Measurements from ENCODE around the gene NCAPG2.

Gene NCAPG2, protein sequence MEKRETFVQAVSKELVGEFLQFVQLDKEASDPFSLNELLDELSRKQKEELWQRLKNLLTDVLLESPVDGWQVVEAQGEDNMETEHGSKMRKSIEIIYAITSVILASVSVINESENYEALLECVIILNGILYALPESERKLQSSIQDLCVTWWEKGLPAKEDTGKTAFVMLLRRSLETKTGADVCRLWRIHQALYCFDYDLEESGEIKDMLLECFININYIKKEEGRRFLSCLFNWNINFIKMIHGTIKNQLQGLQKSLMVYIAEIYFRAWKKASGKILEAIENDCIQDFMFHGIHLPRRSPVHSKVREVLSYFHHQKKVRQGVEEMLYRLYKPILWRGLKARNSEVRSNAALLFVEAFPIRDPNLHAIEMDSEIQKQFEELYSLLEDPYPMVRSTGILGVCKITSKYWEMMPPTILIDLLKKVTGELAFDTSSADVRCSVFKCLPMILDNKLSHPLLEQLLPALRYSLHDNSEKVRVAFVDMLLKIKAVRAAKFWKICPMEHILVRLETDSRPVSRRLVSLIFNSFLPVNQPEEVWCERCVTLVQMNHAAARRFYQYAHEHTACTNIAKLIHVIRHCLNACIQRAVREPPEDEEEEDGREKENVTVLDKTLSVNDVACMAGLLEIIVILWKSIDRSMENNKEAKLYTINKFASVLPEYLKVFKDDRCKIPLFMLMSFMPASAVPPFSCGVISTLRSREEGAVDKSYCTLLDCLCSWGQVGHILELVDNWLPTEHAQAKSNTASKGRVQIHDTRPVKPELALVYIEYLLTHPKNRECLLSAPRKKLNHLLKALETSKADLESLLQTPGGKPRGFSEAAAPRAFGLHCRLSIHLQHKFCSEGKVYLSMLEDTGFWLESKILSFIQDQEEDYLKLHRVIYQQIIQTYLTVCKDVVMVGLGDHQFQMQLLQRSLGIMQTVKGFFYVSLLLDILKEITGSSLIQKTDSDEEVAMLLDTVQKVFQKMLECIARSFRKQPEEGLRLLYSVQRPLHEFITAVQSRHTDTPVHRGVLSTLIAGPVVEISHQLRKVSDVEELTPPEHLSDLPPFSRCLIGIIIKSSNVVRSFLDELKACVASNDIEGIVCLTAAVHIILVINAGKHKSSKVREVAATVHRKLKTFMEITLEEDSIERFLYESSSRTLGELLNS
- total RNA-seq, result 14.7 to 25.0 (median 20.7) reads per million in 3 donors

DNA sequence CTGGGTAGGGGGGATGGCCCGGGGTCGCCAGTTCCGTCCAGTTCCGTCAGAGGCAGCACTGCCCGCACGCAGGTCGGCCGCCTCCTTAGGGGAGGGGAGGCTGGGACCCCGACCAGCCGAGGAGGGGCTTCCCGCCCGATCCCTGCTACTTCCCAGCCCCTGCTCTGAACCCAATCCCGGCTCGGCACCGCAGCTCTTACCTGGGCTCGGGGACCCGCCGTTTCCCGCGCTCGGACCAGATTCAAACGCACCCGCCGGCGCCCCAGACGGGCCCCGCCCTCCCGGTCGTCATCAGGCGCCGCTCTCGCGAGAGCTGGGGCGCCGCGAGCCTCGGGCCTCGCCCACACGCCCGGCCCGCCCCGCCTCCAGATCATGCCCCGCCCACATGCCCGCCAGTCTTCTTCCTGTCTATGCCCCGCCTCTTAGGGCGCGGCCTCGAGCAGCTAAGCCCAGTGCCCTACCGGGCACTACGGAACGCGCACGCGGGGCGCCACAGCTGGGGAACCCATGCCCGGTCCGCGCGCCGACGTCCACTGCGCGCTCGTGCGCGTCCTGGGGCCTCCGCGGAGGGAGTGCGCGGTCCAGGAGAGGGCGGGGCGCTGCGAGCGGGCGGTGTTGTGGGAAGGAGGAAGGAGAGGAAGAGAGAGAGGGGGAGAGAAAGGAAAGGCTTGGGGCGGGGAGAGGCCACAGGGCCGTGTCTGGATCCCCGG, at the start of gene NCAPG2:
Gene NCAPG2 (minus strand): TSS at position 281 of the 710 bp plus-strand sequence. CDS start 2,905 bp downstream, outside the sequence.
- DNase-seq, result peak; percentile 96 to 98 (median 97)
- Histone ChIP-seq H3K27me3 (replicated peaks; ENCODE audit: control insufficient read depth, insufficient read depth, low read length, poor library complexity, severe bottlenecking) (no peaks in the 10 kb centered on the region), H3K4me3 (ENCODE audit: insufficient read depth, low read depth, low read length, poor library complexity, severe bottlenecking) (peak within 1 kb of the TSS; percentile 65), H3K4me1 (ENCODE audit: control insufficient read depth, insufficient read depth, low read length, poor library complexity, severe bottlenecking) (peaks cover 6% of the 10 kb centered on the region), H3K9me3 (ENCODE audit: control insufficient read depth, low read length) (no peaks in the 10 kb centered on the region), H3K36me3 (ENCODE audit: control insufficient read depth, insufficient read depth, low read length) (no peaks in the 10 kb centered on the region), H3K27ac (ENCODE audit: insufficient read depth, low read length, poor library complexity, severe bottlenecking) (peak within 1 kb of the TSS; percentile 64)

DNA sequence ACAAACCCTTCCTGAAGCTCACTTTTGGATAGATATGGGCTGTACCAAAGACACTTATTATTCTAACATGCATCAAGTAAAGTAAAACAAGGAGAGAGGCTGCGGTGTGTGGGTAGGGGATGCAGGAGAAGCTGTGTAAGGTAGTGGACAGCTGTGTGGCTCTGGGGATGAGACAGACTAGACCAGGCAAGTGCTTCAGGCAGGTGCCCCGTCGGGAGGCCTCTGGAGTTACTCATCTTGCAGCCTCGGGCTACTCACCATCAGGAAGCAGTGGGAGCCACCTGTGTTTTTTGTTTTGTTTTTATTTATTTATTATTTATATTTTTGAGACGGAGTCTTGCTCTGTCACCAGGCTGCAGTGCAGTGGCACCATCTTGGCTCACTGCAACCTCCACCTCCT, 49.3 kb upstream of the NCAPG2 start:
- no peak overlapping the region for H3K27ac ChIP-seq (ENCODE audit: insufficient read depth, low read length, poor library complexity, severe bottlenecking)
- H3K27me3 ChIP-seq (replicated peaks; ENCODE audit: control insufficient read depth, insufficient read depth, low read length, poor library complexity, severe bottlenecking), result no peaks in the 10 kb centered on the region
- no peak for DNase-seq
- no peaks in the 10 kb centered on the region for H3K9me3 ChIP-seq (ENCODE audit: control insufficient read depth, low read length)
- no peak overlapping the region for H3K4me3 ChIP-seq (ENCODE audit: insufficient read depth, low read depth, low read length, poor library complexity, severe bottlenecking)
- H3K4me1 ChIP-seq (ENCODE audit: control insufficient read depth, insufficient read depth, low read length, poor library complexity, severe bottlenecking), result no peaks in the 10 kb centered on the region
- H3K36me3 ChIP-seq (ENCODE audit: control insufficient read depth, insufficient read depth, low read length), result peaks cover 59% of the 10 kb centered on the region

DNA sequence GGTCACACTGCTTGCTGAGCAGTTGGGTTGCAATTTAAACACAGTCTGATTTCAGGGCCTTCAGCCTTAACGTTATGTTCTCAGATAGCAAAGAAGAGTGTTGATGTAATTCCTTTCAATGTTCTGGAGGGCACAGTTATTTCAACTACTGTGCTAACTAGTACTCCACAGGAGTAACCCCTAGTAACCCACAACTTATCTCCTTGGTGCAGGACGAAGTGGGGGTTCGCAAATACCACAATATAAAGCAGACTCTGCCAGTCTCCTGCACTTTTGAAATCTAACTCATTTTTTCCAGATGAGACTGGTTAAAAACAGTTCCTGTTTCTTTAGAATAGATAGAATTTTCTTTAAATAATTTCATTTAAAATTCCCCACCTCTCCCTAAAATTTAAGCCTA, 47.1 kb upstream of the NCAPG2 start:
- Histone ChIP-seq H3K27ac (ENCODE audit: insufficient read depth, low read length, poor library complexity, severe bottlenecking) (no peak overlapping the region), H3K27me3 (replicated peaks; ENCODE audit: control insufficient read depth, insufficient read depth, low read length, poor library complexity, severe bottlenecking) (no peaks in the 10 kb centered on the region), H3K4me1 (ENCODE audit: control insufficient read depth, insufficient read depth, low read length, poor library complexity, severe bottlenecking) (no peaks in the 10 kb centered on the region), H3K9me3 (ENCODE audit: control insufficient read depth, low read length) (no peaks in the 10 kb centered on the region), H3K36me3 (ENCODE audit: control insufficient read depth, insufficient read depth, low read length) (peaks cover 69% of the 10 kb centered on the region), H3K4me3 (ENCODE audit: insufficient read depth, low read depth, low read length, poor library complexity, severe bottlenecking) (no peak overlapping the region)
- no peak for DNase-seq

DNA sequence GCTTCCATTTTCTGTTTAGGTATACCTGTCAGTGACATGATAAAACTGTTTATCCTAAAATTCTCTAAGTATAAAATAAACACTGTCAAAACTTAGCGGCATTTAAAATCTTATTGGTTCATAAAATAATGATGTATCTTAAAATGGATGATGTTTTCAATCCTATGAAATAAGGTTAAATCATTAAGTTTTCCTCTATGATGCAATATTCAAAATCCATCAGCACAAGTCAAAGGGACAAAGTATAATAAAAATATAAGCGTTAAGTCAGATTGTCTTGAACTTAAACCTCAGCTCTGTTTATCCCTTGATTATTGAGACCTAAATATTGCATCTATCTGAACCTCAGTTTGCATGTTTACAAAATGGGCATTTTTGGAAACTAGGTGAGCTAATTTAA, 46.6 kb upstream of the NCAPG2 start:
- Histone ChIP-seq H3K27ac (ENCODE audit: insufficient read depth, low read length, poor library complexity, severe bottlenecking) (no peak overlapping the region), H3K4me1 (ENCODE audit: control insufficient read depth, insufficient read depth, low read length, poor library complexity, severe bottlenecking) (no peaks in the 10 kb centered on the region), H3K36me3 (ENCODE audit: control insufficient read depth, insufficient read depth, low read length) (peaks cover 68% of the 10 kb centered on the region), H3K9me3 (ENCODE audit: control insufficient read depth, low read length) (no peaks in the 10 kb centered on the region), H3K27me3 (replicated peaks; ENCODE audit: control insufficient read depth, insufficient read depth, low read length, poor library complexity, severe bottlenecking) (no peaks in the 10 kb centered on the region), H3K4me3 (ENCODE audit: insufficient read depth, low read depth, low read length, poor library complexity, severe bottlenecking) (no peak overlapping the region)
- DNase-seq, result no peak

DNA sequence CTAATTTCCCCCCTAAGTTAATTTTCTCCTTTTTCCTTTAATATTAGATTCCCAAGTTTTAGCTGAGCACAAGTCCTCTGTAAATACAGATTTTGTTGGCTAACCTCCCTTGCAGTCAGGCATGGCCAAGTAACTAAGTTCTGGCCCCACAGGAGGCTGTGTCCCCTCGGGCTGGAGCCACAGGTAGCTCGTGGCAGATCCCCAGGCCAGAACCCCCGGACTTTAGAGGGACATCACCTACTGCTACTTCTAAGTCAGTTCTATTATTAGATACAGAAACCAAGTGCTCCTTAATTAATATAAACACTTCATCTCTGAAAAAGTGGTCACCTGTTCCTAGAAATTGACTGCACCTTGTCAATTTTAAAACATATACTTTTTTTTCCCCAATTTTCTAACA, 46.1 kb upstream of the NCAPG2 start:
- Histone ChIP-seq H3K9me3 (ENCODE audit: control insufficient read depth, low read length) (no peaks in the 10 kb centered on the region), H3K4me1 (ENCODE audit: control insufficient read depth, insufficient read depth, low read length, poor library complexity, severe bottlenecking) (no peaks in the 10 kb centered on the region), H3K36me3 (ENCODE audit: control insufficient read depth, insufficient read depth, low read length) (peaks cover 69% of the 10 kb centered on the region), H3K27me3 (replicated peaks; ENCODE audit: control insufficient read depth, insufficient read depth, low read length, poor library complexity, severe bottlenecking) (no peaks in the 10 kb centered on the region), H3K27ac (ENCODE audit: insufficient read depth, low read length, poor library complexity, severe bottlenecking) (no peak overlapping the region), H3K4me3 (ENCODE audit: insufficient read depth, low read depth, low read length, poor library complexity, severe bottlenecking) (no peak overlapping the region)
- no peak for DNase-seq

DNA sequence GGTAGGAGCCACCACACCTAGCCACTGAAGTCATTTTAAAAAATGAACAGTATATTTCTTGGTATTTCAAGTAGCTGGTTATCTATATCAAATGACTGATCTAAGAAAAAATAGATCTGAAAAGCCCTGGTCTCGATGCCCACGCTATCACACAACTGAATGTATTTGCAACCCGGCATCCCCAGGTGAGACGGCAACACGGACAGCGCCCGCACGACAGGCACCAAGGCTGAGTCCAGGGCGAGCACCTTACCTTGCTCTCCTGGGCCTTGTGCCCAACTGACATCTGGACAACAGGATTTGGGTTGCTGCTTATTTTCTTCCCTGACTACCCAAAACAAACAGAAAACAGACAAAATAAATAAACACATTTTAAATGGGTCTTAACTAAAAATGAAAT, 44.8 kb upstream of the NCAPG2 start:
- no peaks in the 10 kb centered on the region for H3K9me3 ChIP-seq (ENCODE audit: control insufficient read depth, low read length)
- H3K27ac ChIP-seq (ENCODE audit: insufficient read depth, low read length, poor library complexity, severe bottlenecking), result no peak overlapping the region
- no peak overlapping the region for H3K4me3 ChIP-seq (ENCODE audit: insufficient read depth, low read depth, low read length, poor library complexity, severe bottlenecking)
- H3K4me1 ChIP-seq (ENCODE audit: control insufficient read depth, insufficient read depth, low read length, poor library complexity, severe bottlenecking), result no peaks in the 10 kb centered on the region
- H3K36me3 ChIP-seq (ENCODE audit: control insufficient read depth, insufficient read depth, low read length), result peaks cover 68% of the 10 kb centered on the region
- H3K27me3 ChIP-seq (replicated peaks; ENCODE audit: control insufficient read depth, insufficient read depth, low read length, poor library complexity, severe bottlenecking), result no peaks in the 10 kb centered on the region
- no peak for DNase-seq

DNA sequence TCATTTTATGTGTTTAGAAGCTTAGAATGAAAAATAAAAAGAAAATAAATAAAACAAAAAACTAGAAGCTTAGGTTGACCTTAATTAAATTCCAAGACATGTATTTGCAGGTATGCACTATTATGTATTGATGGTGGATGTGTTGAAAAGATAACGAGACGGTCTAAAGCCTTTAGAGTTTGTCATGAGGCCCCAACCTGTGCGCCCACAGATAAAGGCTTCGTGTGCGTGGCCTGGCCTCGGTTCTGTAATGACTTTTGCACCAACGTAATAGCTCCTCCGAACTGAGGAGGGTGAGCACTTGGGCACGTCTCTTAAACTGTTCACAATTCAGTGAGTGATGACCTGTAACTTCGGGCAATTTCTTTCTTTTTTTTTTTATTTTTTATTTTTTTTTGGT, 43.7 kb upstream of the NCAPG2 start:
- Histone ChIP-seq H3K27me3 (replicated peaks; ENCODE audit: control insufficient read depth, insufficient read depth, low read length, poor library complexity, severe bottlenecking) (no peaks in the 10 kb centered on the region), H3K9me3 (ENCODE audit: control insufficient read depth, low read length) (no peaks in the 10 kb centered on the region), H3K4me3 (ENCODE audit: insufficient read depth, low read depth, low read length, poor library complexity, severe bottlenecking) (no peak overlapping the region), H3K4me1 (ENCODE audit: control insufficient read depth, insufficient read depth, low read length, poor library complexity, severe bottlenecking) (no peaks in the 10 kb centered on the region), H3K27ac (ENCODE audit: insufficient read depth, low read length, poor library complexity, severe bottlenecking) (no peak overlapping the region), H3K36me3 (ENCODE audit: control insufficient read depth, insufficient read depth, low read length) (peaks cover 71% of the 10 kb centered on the region)
- DNase-seq, result no peak

DNA sequence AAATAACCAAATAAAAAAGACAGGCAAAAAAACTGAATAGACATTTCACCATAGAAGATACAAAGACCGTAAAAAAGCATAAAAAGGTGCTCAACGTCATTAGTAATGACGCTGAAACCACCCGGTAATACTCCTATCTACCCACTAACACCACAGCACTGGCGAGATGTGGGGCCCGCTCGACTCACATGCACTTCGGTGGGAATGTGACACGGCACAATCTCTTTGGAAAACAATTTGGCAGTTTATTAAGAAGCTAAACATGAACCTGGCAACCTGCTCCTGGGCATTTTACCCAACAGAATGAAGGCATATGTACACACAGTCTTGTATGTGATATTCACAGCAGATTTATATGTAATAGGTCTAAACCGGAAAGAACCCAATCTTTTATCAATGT, 42.8 kb upstream of the NCAPG2 start:
- Histone ChIP-seq H3K27ac (ENCODE audit: insufficient read depth, low read length, poor library complexity, severe bottlenecking) (no peak overlapping the region), H3K4me3 (ENCODE audit: insufficient read depth, low read depth, low read length, poor library complexity, severe bottlenecking) (no peak overlapping the region), H3K36me3 (ENCODE audit: control insufficient read depth, insufficient read depth, low read length) (peaks cover 73% of the 10 kb centered on the region), H3K9me3 (ENCODE audit: control insufficient read depth, low read length) (no peaks in the 10 kb centered on the region), H3K27me3 (replicated peaks; ENCODE audit: control insufficient read depth, insufficient read depth, low read length, poor library complexity, severe bottlenecking) (no peaks in the 10 kb centered on the region), H3K4me1 (ENCODE audit: control insufficient read depth, insufficient read depth, low read length, poor library complexity, severe bottlenecking) (no peaks in the 10 kb centered on the region)
- no peak for DNase-seq

DNA sequence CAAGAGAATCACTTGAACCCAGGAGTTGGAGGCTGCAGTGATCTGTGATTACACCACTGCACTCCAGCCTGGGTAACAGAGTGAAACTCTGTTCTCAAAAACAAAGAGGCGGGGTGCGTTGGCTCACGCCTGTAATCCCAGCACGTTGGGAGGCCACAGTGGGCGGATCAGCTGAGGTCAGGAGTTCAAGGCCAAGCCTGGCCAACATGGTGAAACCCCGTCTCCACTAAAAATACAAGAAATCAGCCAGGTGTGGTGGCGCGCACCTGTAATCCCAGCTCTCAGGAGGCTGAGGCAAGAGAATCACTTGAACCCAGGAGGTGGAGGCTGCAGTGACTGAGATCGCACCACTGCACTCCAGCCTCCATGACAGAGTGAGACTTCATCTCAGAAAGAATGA, 42.4 kb upstream of the NCAPG2 start:
- no peak overlapping the region for H3K4me3 ChIP-seq (ENCODE audit: insufficient read depth, low read depth, low read length, poor library complexity, severe bottlenecking)
- H3K4me1 ChIP-seq (ENCODE audit: control insufficient read depth, insufficient read depth, low read length, poor library complexity, severe bottlenecking), result no peaks in the 10 kb centered on the region
- peaks cover 73% of the 10 kb centered on the region for H3K36me3 ChIP-seq (ENCODE audit: control insufficient read depth, insufficient read depth, low read length)
- no peak overlapping the region for H3K27ac ChIP-seq (ENCODE audit: insufficient read depth, low read length, poor library complexity, severe bottlenecking)
- no peaks in the 10 kb centered on the region for H3K27me3 ChIP-seq (replicated peaks; ENCODE audit: control insufficient read depth, insufficient read depth, low read length, poor library complexity, severe bottlenecking)
- DNase-seq, result no peak
- H3K9me3 ChIP-seq (ENCODE audit: control insufficient read depth, low read length), result no peaks in the 10 kb centered on the region
